Psoas muscle (tissue), 8 donors: ENCODE results near the gene TGM2. TPM values are rescaled to one million over a fixed set of nuclear protein-coding genes. Genes with fewer than 3 reads are reported as not detected.

Source experiments
- ATAC-seq, 4 donors: fragments of 200-7000 bp; cut with Tn5 transposase; one replicate each; pipeline ENCODE4 v1.9.1; 2020; ENCODE audit warnings: moderate library complexity in 3 of 4, mild to moderate bottlenecking in 2 of 4
- DNase-seq, 2 donors: peaks; one replicate each; pipeline ENCODE4 v3.0.0-alpha.2; 2020
- H3K27ac ChIP-seq: fragments of 200-600 bp; one replicate; pipeline ENCODE4 v1.8.0; 2022
- H3K27me3 ChIP-seq, 3 donors: fragments of 200-600 bp in 1 of 3; one replicate each; pipeline versions ENCODE4 v1.6.1 to v1.8.0; 2013 to 2022; ENCODE audit warnings: low read length in 2 of 3, mild to moderate bottlenecking in 2 of 3, moderate library complexity in 1 of 3; ENCODE audit not compliant: insufficient read depth in 3 of 3
- H3K36me3 ChIP-seq, 2 donors: fragments of 200-600 bp in 1 of 2; one replicate each; pipeline versions ENCODE4 v1.6.1 to v1.8.0; 2013 to 2022; ENCODE audit warnings: low read depth in 1 of 2, mild to moderate bottlenecking in 1 of 2, moderate library complexity in 1 of 2; ENCODE audit not compliant: insufficient read depth in 1 of 2
- H3K4me1 ChIP-seq: fragments of 200-600 bp; one replicate; pipeline ENCODE4 v1.8.0; 2022
- H3K4me3 ChIP-seq: fragments of 200-600 bp; one replicate; pipeline ENCODE4 v1.8.0; 2022; ENCODE audit warnings: mild to moderate bottlenecking
- H3K9me3 ChIP-seq: fragments of 200-600 bp; one replicate; pipeline ENCODE4 v1.8.0; 2022
- WGBS, 3 donors: extraction: QIAGEN DNeasy Blood & Tissue Kit; methylation state at CpG; one replicate each; pipeline versions ENCODE4 v1.1.6 to v1.1.7; 2013; 5-methylcytosine and 5-hydroxymethylcytosine counted together
- intact Hi-C, 2 donors: fragments of 100-400 bp; cut with DNase I; formaldehyde crosslinking; loops; one replicate each; pipeline versions ENCODE4 v1.11.0 to v1.14.2; 2022
- polyA plus RNA-seq, 3 donors: library from polyadenylated mRNA; stranded (reverse); fragments of 200-250 nt; gene quantifications; one replicate each; pipeline ENCODE4 v1.2.3, GENCODE V29; 2013
- total RNA-seq, 4 donors: library from RNA; stranded (reverse); fragmentation: NEBNext Ultra II Directional in 2 of 4; extraction: Animal tissue kit (Norgen Biotek cat#: 25700) in 2 of 4; gene quantifications; one replicate each; pipeline versions ENCODE4 v1.2.1 to v1.2.4, GENCODE V29; 2021 to 2023
- TF ChIP-seq, protein P1 (sequence below): fragments of 200-600 bp; IDR thresholded peaks from one replicate; pipeline ENCODE4 v1.8.0; 2022; ENCODE audit warnings: antibody characterized with exemption
- donor health status: healthy with polysubstance abuse.
- donor health status: DM: no; HTN: no; CAD: no; lungs with moderate emphysema.
- donor health status: Bipolar disorder and iron deficiency.
- donor health status: healthy.
- donor health status: DM: yes; HTN: yes; CAD: no.
- donor health status: DM: no; HTN: no; CAD: no.
- donor health status: DM: no; HTN: no; CAD: no.
- donor health status: DM: yes; HTN: yes; CAD: no.

The TGM2 gene
- total and polyA plus RNA-seq, 7 donors = 23.6 to 235 (median 117) TPM

- no peaks in the 10 kb centered on the region for H3K36me3 ChIP-seq
- peaks cover 8% of the 10 kb centered on the region for H3K9me3 ChIP-seq
- no peak for DNase-seq
- H3K4me1 ChIP-seq = peaks cover 18% of the 10 kb centered on the region
- no peaks in the 10 kb centered on the region for H3K27me3 ChIP-seq
- TF ChIP-seq, protein P1, sequence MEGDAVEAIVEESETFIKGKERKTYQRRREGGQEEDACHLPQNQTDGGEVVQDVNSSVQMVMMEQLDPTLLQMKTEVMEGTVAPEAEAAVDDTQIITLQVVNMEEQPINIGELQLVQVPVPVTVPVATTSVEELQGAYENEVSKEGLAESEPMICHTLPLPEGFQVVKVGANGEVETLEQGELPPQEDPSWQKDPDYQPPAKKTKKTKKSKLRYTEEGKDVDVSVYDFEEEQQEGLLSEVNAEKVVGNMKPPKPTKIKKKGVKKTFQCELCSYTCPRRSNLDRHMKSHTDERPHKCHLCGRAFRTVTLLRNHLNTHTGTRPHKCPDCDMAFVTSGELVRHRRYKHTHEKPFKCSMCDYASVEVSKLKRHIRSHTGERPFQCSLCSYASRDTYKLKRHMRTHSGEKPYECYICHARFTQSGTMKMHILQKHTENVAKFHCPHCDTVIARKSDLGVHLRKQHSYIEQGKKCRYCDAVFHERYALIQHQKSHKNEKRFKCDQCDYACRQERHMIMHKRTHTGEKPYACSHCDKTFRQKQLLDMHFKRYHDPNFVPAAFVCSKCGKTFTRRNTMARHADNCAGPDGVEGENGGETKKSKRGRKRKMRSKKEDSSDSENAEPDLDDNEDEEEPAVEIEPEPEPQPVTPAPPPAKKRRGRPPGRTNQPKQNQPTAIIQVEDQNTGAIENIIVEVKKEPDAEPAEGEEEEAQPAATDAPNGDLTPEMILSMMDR = no peak
- no peak for ATAC-seq
- no peak overlapping the region for H3K4me3 ChIP-seq
- 67 to 88% (median 80%) methylated on average over 1 of the region's 1 CpG for WGBS, 3 donors
- intact Hi-C loops = no loop called here
- H3K27ac ChIP-seq = no peak overlapping the region
These were observed 66.1 kb downstream of the TGM2 start for GRCh38 chr20:38098952-38099351.

DNA sequence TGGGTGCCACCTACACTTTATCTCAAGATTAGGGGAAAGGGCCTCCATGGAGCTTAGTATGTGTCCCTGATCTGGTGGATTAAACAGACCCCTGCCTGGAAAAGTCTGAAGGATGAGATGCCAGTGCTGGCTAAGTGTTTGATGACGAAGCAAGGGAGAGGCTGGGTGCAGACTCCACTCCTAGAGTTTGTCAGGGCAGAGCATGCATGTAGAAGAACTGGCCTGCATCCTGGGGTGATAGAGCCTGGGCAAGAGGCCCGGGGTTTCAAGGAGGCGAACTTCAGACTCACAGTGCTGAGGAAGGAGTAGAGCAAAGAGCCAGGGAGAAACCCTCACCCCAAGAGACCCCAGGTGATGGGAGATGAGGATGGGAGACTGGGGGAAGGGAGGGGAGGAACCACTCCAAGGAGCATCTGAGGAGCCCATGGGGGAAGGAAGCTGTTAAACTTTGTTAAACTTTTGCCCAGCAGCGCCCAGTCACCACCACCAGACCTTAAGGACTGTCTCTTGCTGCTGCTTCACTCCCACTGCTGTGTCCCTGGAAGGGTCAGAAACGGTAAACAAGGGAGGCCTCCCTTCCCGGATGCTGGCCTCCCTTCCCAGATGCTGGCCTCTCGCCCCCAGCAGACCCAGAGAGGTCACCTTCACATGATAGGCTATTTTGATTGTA is 69.9 kb downstream of the TGM2 start:
- H3K27ac ChIP-seq = peak overlapping the region; percentile 56
- DNase-seq (no peak), ATAC-seq (peak; percentile 18 to 26 (median 24))
- intact Hi-C loops = no loop called here
- TF ChIP-seq, protein P1 = no peak
- H3K4me3 ChIP-seq = no peak overlapping the region
- no peaks in the 10 kb centered on the region for H3K9me3 ChIP-seq
- 73 to 85% (median 77%) methylated on average over 6 to 7 of the region's 7 CpGs for WGBS, 3 donors
- peaks cover 51% of the 10 kb centered on the region for H3K4me1 ChIP-seq
- H3K27me3 ChIP-seq = no peaks in the 10 kb centered on the region
- H3K36me3 ChIP-seq = peaks cover 0 to 10% of the 10 kb centered on the region in 2 donors

- Histone ChIP-seq H3K4me3 (no peak overlapping the region), H3K9me3 (no peaks in the 10 kb centered on the region), H3K36me3 (peaks cover 2 to 17% of the 10 kb centered on the region in 2 donors), H3K27ac (peak overlapping the region; percentile 56), H3K27me3 (no peaks in the 10 kb centered on the region), H3K4me1 (peaks cover 51% of the 10 kb centered on the region)
- intact Hi-C loops = no loop called here
- 36 to 44% (median 37%) methylated on average over 1 of the region's 1 CpG for WGBS, 3 donors
- TF ChIP-seq, protein P1 = no peak
- DNase-seq (peak; percentile 65 to 70), ATAC-seq (peak; percentile 73 to 80 (median 76))
These were observed 70.6 kb downstream of the TGM2 start for GRCh38 chr20:38094373-38094891.

GRCh38 chr20:38093641-38094077 is 71.4 kb downstream of the TGM2 start:
- peak overlapping the region; percentile 56 for H3K27ac ChIP-seq
- TF ChIP-seq, protein P1 = no peak
- H3K4me3 ChIP-seq = no peak overlapping the region
- no peaks in the 10 kb centered on the region for H3K27me3 ChIP-seq
- ATAC-seq = no peak
- peaks cover 51% of the 10 kb centered on the region for H3K4me1 ChIP-seq
- H3K36me3 ChIP-seq = peaks cover 2 to 23% of the 10 kb centered on the region in 2 donors
- intact Hi-C loops = no loop called here
- DNase-seq = no peak
- no peaks in the 10 kb centered on the region for H3K9me3 ChIP-seq
- WGBS, 3 donors = 95 to 97% (median 95%) methylated on average over 8 of the region's 8 CpGs

GRCh38 chr20:38092915-38093314 is 72.2 kb downstream of the TGM2 start:
- H3K4me3 ChIP-seq = no peak overlapping the region
- H3K36me3 ChIP-seq = peaks cover 2 to 31% of the 10 kb centered on the region in 2 donors
- TF ChIP-seq, protein P1 = no peak
- no peak overlapping the region for H3K27ac ChIP-seq
- H3K27me3 ChIP-seq = no peaks in the 10 kb centered on the region
- ATAC-seq (no peak), DNase-seq (no peak)
- H3K9me3 ChIP-seq = no peaks in the 10 kb centered on the region
- peaks cover 51% of the 10 kb centered on the region for H3K4me1 ChIP-seq
- intact Hi-C loops = no loop called here
